ENCODE data around the gene FANK1. TPM values are rescaled to one million over a fixed set of nuclear protein-coding genes. Genes with fewer than 3 reads are reported as not detected.

FANK1 gene
- total RNA-seq, 2 donors from 2014 or later: 1.0 to 7.3 TPM

DNA sequence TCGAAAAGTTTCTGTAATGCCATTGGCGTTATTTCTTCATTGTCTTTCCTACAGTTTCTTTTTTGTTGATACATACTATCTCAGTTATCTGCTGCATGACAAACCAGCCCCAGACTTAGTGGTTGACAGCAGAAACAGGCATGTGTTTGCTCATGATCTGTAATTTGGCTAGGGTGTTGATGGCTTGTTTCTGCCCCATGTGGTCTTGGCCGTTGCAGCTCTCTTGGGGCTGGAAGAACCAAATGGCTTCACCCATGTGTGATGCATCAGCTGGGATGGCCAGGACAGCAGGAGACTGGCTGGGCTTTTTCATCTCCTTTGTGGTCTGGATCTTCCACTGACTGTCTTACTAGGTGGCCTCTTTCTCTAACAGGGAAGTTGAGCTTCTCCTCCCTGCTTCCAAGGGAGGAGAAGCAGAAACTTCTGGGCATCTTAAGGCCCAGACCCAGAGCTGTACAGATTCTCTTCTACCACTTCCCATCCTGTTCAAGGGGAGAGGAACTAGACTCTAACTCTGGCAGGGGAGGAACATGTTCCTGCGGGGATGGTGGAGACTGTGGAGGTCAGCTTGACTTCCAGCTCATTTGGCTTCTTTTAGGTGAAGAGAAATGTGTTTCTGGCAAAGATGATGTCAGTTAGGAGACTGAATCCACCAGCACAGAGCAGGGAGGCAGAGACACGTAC lies 89.3 kb downstream of the FANK1 start:
- DNase-seq (no peak), ATAC-seq (no peak)
- H3K36me3 ChIP-seq (replicated peaks in 1 of 2; ENCODE audit: insufficient read depth in 1 of 2, low read depth in 2 of 2): no peaks in the 10 kb centered on the region
- TF ChIP-seq, protein P1, sequence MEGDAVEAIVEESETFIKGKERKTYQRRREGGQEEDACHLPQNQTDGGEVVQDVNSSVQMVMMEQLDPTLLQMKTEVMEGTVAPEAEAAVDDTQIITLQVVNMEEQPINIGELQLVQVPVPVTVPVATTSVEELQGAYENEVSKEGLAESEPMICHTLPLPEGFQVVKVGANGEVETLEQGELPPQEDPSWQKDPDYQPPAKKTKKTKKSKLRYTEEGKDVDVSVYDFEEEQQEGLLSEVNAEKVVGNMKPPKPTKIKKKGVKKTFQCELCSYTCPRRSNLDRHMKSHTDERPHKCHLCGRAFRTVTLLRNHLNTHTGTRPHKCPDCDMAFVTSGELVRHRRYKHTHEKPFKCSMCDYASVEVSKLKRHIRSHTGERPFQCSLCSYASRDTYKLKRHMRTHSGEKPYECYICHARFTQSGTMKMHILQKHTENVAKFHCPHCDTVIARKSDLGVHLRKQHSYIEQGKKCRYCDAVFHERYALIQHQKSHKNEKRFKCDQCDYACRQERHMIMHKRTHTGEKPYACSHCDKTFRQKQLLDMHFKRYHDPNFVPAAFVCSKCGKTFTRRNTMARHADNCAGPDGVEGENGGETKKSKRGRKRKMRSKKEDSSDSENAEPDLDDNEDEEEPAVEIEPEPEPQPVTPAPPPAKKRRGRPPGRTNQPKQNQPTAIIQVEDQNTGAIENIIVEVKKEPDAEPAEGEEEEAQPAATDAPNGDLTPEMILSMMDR (IDR thresholded peaks at IDR 0.05): no peak
- no peak for TF ChIP-seq POLR2A (IDR thresholded peaks at IDR 0.05)
- no peak overlapping the region for H3K27ac ChIP-seq
- 73 to 75% methylated on average over 5 of the region's 5 CpGs for WGBS, 2 donors
- no peaks in the 10 kb centered on the region for H3K4me1 ChIP-seq
- H3K9me3 ChIP-seq: no peaks in the 10 kb centered on the region
- H3K27me3 ChIP-seq: no peaks in the 10 kb centered on the region
- intact Hi-C loops (cut with DNase I): no loop called here
- no peak overlapping the region for H3K4me3 ChIP-seq

DNA sequence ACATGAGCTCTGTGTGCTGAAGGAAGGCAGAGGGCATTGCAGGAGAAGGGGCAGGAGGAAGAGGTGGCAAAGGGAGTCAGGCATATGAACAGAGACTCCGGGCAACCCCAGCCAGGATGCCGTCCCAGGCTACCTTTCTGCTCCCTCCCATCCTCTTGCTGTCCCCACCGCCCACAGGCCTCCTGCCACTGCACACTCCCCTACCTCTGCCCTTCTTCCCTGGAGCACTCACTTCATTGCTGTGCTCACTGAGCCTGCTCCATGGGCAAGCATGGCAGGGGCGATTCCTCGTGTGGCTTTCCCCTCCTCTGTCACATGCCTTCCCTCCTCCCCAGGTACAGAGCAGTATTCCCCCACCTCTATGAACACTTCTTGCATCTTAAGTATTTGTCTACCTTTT lies 93.4 kb downstream of the FANK1 start:
- Histone ChIP-seq H3K9me3 (no peaks in the 10 kb centered on the region), H3K4me1 (no peaks in the 10 kb centered on the region), H3K4me3 (no peak overlapping the region), H3K36me3 (replicated peaks in 1 of 2; ENCODE audit: insufficient read depth in 1 of 2, low read depth in 2 of 2) (no peaks in the 10 kb centered on the region), H3K27ac (no peak overlapping the region), H3K27me3 (no peaks in the 10 kb centered on the region)
- intact Hi-C loops (cut with DNase I): no loop called here
- no peak for ATAC-seq
- TF ChIP-seq, protein P1 (IDR thresholded peaks at IDR 0.05): no peak
- TF ChIP-seq POLR2A (IDR thresholded peaks at IDR 0.05): no peak
- DNase-seq: no peak
- WGBS, 2 donors: 97 to 98% methylated on average over 5 of the region's 5 CpGs

DNA sequence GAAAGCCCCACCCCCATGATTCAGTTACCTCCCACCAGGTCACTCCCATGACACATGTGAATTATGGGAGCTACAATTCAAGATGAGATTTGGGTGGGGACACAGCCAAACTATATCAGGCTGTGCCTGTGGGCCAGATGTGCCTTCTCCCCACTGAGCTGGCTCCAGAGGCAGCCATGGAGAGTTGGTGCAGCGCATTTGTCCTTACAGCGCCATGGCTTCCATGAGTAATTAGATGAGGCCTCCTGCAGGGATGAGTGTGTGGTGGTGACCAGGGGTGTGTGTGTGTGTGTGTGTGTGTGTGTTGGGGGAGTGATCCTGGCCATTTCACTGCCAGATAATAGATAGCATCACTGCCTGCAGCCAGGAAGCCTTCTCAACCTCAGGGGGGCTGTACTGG lies 94.6 kb downstream of the FANK1 start:
- ATAC-seq: no peak
- WGBS, 2 donors: 100% methylated on average over 2 of the region's 2 CpGs
- intact Hi-C loops (cut with DNase I): no loop called here

DNA sequence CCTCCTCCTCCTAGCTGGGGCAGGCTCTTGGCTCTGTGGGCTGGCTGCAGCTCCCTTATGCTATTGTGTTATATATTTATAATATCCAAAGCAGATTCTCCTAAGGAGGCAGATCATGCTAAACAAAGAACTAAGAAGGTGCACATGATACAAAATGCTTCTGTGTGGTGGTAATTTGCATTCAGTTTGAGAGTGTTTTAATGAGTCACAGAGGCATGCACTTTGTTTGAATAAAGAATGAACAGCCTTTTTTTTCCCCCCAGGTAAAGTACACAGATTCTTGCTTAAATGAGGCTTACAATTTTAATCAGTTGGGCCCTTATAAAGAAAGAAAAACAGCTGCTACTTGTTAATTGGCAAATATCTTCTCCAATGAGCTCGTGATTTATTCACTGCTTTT lies 95.0 kb downstream of the FANK1 start:
- Histone ChIP-seq H3K36me3 (replicated peaks in 1 of 2; ENCODE audit: insufficient read depth in 1 of 2, low read depth in 2 of 2) (no peaks in the 10 kb centered on the region), H3K4me1 (no peaks in the 10 kb centered on the region), H3K27me3 (no peaks in the 10 kb centered on the region), H3K27ac (no peak overlapping the region), H3K9me3 (no peaks in the 10 kb centered on the region), H3K4me3 (no peak overlapping the region)
- ATAC-seq (no peak), DNase-seq (no peak)
- intact Hi-C loops (cut with DNase I): no loop called here
- WGBS, 2 donors: 58 to 89% methylated on average over 1 of the region's 1 CpG
- TF ChIP-seq, protein P1 (IDR thresholded peaks at IDR 0.05): no peak
- TF ChIP-seq POLR2A (IDR thresholded peaks at IDR 0.05): no peak

More for the DNA sequence above, 94.6 kb downstream of the FANK1 start:
- Histone ChIP-seq H3K36me3 (replicated peaks in 1 of 2; ENCODE audit: insufficient read depth in 1 of 2, low read depth in 2 of 2) (no peaks in the 10 kb centered on the region), H3K4me1 (no peaks in the 10 kb centered on the region), H3K4me3 (no peak overlapping the region), H3K27me3 (no peaks in the 10 kb centered on the region), H3K27ac (no peak overlapping the region), H3K9me3 (no peaks in the 10 kb centered on the region)
- no peak for TF ChIP-seq POLR2A (IDR thresholded peaks at IDR 0.05)
- TF ChIP-seq, protein P1 (IDR thresholded peaks at IDR 0.05): no peak
- DNase-seq: no peak

DNA sequence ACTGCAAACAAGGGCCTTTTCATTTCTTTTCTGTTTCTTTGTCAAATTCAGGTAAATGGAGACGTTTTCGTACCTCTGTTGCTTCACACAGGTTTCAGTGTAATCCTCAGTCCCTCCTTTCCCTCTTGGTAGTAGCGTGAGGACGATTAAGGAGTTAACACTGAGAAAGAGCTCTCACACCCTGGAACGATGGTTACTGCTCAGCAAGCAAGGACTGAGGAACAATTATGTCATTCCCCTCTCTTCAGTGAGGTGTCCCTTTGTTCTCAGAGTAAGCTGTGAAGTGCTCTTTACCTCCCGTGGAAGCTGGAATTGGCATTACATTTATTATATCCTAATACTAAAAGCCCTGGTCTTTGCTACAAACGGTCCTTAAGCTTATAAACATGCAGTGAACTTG lies 95.9 kb downstream of the FANK1 start:
- no peaks in the 10 kb centered on the region for H3K9me3 ChIP-seq
- intact Hi-C loops (cut with DNase I): no loop called here
- no peaks in the 10 kb centered on the region for H3K36me3 ChIP-seq (replicated peaks in 1 of 2; ENCODE audit: insufficient read depth in 1 of 2, low read depth in 2 of 2)
- DNase-seq (no peak), ATAC-seq (no peak)
- TF ChIP-seq, protein P1 (IDR thresholded peaks at IDR 0.05): no peak
- no peak for TF ChIP-seq POLR2A (IDR thresholded peaks at IDR 0.05)
- 71 to 76% methylated on average over 7 of the region's 7 CpGs for WGBS, 2 donors
- H3K4me1 ChIP-seq: no peaks in the 10 kb centered on the region
- no peak overlapping the region for H3K4me3 ChIP-seq
- no peak overlapping the region for H3K27ac ChIP-seq
- H3K27me3 ChIP-seq: no peaks in the 10 kb centered on the region
